Epidermal melanocyte (primary cell): ENCODE measurements around the gene TRIM38.
"Not testable (repeated sequence)": the region's sequence is repeated elsewhere in the genome, so short reads cannot be mapped to it uniquely, and the experiment has no call there.

ENCODE experiments used
- DNase-seq: peaks from one replicate; pipeline ENCODE4 v3.0.0; 2011; ENCODE audit warnings: low spot score; ENCODE audit not compliant: insufficient read length

The TRIM38 gene, protein sequence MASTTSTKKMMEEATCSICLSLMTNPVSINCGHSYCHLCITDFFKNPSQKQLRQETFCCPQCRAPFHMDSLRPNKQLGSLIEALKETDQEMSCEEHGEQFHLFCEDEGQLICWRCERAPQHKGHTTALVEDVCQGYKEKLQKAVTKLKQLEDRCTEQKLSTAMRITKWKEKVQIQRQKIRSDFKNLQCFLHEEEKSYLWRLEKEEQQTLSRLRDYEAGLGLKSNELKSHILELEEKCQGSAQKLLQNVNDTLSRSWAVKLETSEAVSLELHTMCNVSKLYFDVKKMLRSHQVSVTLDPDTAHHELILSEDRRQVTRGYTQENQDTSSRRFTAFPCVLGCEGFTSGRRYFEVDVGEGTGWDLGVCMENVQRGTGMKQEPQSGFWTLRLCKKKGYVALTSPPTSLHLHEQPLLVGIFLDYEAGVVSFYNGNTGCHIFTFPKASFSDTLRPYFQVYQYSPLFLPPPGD

DNA sequence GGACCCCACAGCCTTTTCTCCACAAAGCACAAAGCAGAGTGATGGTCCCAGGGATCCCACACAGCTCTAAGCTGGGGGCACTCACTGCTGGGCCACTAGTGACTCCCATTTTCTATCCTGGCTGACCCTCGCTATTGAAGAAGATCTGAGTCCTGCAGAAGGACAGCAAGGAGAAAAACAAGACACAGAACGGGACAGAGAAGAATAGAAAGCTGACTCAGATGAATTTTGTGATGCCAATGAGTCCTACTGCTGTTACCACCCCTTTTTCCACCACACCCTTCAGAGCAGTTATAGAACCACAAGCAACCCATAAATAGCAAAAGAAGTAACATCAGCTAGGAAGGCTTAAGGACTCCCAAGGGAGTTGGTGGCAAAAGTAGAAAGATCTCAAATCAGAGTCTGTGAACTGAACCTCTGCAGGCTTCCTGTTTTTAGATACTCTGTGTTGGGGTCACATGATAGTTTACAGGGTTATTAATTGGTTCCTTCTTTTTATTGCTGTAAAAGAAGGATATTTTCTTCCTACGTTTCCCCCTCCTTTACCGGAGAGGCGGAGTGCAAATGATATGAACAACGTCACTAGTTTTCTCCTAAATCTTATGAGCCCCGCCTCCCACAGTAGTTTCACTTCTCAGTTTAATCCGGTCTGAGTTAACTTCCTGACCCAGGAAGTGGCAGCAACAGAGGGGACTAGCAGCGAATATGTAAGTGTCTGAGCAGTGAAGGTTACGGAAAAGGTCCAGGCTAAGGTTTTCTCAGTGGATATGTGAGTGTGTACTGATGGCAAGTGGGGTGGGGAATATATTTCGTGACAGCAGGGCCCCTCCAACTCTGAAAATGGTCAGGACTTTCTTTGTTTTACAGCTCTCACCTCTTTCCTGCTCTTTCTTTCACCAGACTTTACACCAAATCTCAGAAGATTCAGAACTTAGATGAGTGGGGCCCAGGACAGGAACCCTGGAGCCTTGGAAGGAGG, at the start of gene TRIM38:
Gene TRIM38 (plus strand): TSS at position 654 of the 979 bp plus-strand sequence. CDS start 3,721 bp downstream, outside the sequence.
- DNase-seq = peak; percentile 71

DNA sequence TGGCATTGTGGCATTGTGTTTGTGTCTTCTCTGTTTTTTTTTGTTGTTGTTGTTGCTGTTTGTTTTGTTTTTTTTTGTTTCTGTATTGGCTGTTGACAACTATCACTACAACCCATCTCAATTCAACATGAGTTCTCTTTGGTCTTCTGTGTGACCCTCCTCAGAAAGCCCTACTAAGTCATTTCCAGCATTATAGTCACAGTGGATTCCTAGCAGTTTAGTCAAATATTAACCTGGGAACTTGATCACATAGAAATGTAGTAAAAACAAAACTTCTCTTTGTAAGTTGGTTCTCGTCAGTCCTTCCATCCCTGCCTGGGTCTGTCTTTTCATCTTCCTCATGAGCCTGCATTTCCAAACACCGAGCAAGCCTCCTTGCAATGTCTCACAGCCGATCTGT, 48.9 kb upstream of the TRIM38 start:
- no peak for DNase-seq

DNA sequence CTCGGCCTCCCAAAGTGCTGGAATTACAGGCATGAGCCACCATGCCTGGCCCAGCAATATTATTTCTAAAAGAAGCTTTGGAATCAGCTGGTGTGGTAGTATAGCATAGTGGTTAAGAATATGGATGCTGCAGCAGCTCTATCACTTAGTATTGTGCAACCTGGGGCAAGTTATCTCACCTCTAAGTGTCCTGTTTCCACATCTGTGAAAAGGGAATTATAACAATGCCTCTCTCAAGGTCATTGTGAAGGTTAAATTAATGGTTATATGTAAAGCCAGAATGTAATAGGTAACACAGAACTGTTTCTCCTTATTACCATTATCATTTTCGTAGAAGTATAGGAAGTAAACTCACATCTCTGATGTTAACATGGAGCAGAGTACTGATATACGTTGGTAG, 46.3 kb upstream of the TRIM38 start:
- DNase-seq = no peak

DNA sequence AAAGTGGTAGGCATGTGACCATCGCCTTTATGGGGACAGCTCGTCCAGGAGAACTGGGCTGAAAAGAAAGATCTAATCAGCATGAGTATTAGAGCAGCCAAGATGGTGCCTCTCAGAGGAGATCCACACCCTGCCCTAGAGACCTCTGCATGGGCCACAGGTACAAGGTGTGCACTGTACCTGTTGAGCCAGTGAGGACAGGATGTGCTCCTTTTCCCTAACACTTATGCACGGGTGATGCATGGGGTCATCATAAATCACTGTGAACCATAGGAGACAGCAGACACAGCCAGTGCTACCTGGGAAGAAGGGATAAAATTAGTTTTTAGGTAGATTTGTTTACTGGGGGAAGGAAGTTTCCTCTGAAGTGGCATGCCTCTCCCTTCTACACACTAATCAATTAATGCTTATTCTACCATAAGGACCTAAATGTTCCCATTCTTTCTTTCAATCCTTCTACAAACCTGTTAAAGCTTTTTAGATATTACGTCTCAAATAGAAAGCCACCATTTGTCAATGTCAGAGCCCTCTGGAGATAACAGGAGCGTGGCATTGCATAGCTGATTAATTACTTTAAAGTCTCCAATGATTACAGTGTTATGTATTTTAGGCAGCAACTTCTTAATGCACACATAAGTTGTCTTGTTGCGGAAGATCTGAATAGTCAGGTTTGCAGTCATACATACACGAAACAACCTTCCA, 45.7 kb upstream of the TRIM38 start:
- DNase-seq = no peak

DNA sequence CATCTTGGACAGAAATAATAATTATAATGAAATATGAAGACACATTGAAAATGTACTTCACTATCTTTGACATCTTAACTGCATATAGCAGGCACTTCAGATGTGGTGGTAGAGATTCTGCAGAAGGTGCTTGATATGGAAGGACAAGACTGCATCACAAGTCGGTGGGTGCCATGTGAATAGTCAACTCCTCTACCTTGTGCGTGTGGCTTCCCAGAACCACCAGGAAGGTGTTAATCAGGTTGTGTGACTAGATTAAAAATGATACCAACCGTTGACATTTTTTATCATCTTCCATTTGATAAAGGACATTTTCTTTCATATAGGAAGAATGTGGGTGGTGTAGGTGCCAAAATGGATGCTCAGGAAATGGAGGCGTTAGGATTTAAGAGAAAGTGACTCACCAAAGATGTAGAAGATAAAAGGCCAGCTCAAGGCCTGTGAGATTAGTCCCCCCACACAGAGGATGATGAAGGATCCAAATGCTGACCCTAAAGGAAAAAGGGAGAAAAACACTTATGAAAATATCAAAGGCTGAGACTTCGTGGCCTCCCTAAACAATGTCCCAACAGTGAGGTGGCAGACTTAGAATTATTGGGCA, 44.4 kb upstream of the TRIM38 start:
- no peak for DNase-seq

DNA sequence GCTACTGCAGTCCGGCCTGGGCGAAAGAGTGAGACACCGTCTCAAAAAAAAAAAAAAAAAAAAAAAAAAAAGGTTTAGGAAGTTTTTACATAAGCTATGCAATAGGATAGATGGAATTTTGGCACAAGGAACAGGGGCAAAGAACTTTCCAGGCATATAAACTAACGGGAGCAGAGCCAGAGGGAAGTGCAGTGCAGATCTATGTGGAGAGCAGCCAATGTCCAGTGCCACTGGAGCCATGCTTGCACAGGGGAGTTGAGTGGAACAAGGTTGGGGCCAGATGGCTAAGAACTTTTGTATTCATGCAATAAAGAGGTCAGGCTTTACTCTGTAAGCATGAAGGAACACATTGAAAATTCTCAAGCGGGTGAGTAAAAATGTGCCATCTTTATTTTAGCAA, 42.9 kb upstream of the TRIM38 start:
- DNase-seq = no peak

DNA sequence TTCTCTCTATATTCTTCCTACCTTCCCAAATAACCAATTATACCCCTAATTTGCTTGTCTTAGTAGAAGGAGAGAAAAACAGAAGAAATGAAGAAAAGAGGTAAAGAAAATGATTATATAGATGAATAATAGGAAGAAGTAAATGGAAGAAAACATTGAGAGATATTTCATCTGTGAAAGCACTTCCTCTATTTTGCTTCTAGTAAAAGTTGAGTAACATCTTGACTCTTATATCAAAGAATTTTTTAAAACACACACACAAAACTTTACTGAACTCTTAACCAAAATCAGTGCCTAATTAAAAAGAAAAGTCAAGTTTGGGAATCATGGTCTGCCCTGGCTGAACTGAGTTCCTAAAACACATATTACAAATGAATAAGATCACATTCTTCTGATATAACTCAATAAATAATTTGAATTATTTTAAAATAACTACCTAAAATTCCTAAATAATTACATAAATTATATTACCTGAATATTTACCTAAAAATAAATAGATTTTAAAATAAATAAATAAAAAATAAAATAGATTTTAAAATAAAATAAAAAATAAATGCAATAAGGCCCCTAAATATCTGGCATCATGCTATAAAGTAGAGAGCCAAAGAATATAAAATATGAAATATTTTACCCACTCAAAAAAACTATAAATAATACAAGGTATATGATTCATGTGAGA, 40.9 kb upstream of the TRIM38 start:
- DNase-seq = no peak

DNA sequence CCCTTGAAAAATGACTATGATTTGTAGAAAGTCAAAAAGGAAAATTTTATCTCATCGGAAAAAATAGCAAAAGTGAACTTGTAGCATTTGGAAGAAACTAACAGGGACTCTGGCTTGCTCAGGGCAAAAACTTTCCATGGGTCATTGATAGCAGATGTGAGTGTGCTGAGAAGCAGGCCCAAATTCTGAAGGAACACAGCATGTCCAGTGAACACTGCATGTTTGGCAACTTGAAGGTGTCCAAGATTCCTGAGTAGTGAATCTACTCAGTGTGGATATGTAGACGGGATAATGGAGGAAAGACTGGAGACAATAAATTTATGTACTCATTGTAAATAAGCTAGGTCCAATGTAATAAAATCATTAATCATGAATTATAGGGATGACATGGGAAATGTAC, 40.3 kb upstream of the TRIM38 start:
- peak; percentile 23 for DNase-seq

DNA sequence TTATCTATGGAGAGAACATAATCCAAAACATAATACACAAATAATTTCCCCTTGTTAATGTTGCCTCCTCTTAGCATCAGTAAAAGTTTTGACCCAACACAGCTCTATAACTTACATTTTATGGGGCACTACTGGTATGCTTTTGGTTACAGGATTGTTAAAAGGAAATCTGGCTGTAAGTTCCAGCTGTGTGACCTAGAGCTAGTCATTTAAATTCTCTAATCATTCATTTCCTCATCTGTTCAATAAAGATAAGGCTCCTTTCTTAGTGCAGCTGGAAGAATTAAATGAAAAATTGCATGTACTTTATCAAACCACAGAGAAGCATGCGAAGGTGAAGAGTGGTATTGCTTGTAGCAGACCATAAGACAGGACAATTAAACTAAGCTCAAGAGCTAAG, 36.7 kb upstream of the TRIM38 start:
- DNase-seq = no peak

DNA sequence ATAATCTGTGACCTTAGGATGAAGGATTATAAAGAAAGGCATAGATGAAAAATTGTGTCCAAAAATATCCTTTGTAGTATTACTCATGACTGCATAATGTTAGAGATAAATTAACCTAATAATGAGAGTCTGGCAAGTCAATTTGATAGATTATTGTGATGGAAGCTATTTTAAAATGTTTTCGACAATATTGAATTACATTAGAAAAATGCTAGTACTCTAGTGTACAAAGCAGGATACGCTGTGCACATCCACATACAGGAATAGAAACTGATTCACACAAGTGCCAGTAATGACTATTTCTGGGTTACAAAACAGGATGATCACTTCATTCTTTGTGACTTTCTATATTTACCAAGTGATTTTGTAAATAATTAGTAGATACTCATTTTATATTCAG, 35.4 kb upstream of the TRIM38 start:
- no peak for DNase-seq

DNA sequence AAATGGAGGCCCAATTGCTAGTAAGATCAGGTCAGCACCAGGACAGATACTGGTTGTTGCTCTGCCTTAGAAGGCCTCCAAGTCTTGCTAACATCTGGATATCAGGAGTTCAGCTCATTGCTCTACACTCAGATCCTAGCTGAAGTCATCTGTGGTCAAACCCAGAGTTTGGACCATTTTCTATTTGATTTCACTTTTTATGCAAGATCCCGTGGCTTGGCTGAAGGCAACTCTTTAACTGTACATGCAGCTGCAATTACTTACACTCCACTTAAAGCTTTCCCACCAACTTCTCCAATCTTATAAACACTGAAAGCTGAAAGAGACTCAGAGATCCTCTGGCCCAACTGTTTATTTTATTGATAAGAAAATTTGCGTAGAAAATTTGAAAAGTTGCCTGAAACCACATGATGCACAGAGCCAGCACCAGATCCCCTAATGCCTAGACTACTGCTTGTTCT, 34.8 kb upstream of the TRIM38 start:
- no peak for DNase-seq

DNA sequence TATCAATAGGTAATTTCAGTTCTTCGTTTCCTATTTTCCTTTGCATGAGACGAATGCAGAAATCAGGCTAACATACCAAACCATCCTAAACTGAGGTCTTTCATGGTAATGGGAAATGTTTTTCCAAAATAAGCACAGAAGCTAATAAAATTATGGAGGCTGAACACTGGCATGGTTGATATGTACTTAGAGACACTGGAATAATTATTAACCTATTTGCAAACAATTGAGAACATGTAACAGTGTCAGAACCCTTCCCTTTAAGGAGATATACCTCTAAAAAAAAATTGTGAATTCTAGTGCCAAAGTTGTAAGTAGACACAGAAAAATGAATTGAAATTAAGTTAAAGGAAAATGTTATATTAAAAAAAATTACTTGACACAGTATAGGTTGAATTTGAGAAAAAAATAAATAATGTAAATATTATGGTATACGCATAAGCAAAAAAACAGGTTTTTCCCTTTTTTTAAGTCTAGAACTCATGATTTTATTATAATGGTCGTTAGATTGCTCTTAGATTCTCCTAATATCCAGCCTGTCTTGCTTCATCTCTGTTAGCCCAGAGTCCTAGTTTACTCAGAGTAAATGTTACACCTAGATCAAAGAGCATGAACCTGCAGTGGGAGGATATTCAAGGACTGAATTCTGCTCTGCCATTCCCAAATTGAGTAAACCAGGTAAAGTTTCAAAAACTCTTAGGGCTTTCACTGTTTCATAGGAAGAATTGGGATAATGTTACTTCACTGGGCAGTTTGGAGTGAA, 33.9 kb upstream of the TRIM38 start:
- DNase-seq = no peak

DNA sequence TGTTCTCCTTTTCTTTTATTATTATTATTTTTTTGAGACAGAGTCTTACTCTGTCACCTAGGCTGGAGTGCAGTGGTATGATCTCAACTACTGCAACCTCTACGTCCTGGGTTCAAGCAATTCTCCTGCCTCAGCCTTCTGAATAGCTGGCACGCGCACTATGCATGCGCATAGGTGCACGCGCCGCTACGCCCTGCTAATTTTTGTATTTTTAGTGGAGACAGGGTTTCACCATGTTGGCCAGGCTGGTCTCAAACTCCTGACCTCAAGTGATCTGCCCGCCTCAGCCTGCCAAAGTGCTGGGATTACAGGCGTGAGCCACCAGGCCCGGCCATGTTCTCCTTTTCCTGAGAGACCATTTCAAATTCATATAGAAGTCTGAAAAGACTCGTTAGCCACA, 32.8 kb upstream of the TRIM38 start:
- not testable (repeated sequence) for DNase-seq

DNA sequence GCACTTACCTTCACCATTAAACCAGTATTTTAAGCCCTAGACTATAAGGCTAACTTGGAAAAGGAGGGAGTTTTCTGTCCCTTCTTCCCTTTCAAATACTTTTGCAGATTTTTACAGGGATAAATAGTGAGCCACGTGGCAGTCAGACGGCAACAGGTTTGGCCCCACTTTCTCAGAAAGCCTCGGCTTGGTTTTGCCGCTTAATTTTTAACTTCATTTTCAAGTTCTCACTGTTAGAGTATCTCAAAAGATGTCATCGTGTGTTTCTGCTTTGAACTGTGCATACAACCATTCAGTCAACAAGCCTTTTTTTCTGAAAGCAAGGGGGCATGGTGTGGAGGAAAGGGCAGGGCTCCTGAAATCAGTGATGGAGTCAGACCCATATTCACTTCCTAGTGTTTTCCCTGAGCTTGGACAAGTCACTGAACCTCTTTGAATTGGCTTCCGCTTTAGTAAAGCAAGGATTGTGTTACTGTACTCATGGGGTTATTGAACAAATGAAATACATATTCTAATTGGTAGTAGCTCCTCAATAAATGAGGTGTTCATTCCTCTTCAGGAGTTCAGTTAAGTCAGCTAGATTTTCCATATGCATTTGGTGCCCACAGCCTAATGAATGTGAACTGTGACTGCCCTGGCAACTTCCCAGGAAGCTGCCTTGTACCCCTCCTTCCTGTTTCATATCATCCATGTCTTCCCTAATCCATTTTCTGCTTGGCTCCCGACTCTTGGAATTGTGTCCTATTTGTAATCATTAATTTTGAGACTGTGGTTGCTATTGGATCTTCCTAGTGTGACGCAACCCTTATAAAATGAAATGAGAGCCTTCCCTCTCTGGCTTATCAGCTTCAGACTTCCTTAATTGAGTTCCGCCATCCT, 31.8 kb upstream of the TRIM38 start, which contains the start of gene SLC17A2:
Gene SLC17A2 (minus strand): TSS at position 160 of the 879 bp plus-strand sequence. CDS start 4,895 bp downstream, outside the sequence.
- DNase-seq = no peak

DNA sequence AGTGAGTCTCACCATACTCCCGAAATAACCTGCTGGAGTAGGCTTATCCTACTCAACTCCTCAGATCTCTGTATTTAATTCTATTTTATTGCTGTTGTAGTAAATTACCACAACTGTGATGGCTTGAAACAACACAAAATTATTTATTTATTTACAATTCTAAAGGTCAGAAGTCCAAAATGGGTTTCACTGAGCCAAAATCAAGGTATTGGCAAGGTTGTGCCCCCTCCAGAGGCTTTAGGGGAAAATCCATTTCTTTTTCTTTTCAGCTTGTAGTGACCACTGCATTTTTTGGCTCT, 31.2 kb upstream of the TRIM38 start:
- DNase-seq = no peak

DNA sequence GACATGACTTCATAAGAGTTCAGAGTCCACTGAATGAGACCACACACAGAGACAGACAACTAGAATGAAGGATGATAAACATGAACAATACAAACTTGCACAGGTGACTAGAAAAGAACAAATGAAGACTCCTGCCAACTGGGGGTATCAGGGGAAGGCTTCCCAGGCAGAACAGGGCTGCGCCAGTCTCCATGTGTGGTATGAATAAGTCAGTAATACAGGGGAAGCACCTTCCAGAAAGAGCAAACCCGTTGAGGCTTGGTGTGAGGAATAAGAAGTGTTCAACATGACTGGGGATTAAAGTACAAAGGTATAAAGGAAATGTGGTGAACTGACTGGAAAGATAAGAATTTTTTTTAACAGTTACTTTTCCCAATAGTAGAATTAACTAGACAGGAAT, 28.4 kb upstream of the TRIM38 start:
- no peak for DNase-seq

DNA sequence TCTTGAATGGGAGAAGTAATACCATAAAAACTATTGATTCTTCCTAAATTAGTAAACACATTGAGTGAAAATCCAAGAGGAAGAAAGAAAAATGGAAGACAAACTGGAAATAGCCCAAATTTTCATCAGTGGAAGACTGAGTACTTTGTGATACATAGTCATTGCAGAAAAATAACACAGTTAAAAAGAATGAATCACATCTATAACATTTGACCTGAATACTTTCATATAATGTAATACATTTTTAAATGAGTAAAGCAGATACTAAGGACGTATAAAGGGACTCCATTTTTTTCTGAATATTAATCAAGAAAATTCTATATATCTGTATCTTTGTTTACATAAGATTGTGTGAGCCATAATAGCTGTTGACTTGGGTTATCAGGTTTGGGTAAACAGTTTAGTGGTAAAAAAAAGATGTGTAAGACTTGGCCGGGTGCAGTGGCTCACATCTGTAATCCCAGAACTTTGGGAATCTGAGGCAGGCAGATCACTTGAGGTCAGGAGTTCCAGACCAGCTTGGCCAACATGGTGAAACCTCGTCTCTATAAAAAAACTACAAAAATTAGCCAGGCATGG, 27.8 kb upstream of the TRIM38 start:
- no peak for DNase-seq

DNA sequence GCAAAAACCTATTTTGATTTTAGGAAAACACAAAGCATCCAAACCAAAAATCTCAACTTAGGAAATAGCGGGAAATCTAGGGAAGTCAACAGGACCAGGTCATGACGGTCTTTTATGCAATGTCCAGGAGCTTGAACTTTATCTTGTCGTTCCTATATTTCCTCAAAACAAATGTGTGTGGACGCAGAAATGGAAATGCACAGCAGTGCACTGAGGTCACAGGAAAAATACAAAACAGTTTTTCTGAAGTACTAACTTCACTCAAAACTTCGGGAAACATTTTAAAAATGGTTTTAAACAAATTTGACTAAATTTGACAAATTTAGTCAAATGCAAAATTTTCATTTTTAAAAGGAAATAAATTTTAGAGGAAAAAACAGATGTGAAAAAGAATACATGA, 26.6 kb upstream of the TRIM38 start:
- DNase-seq = no peak
